Measurements from ENCODE around the gene ASB13.
"Not testable (repeated sequence)": the region's sequence is repeated elsewhere in the genome, so short reads cannot be mapped to it uniquely, and the experiment has no call there.

The ASB13 gene

GRCh38 chr10:5607594-5607993, 58.8 kb downstream of the ASB13 start:
- DNase-seq (ENCODE audit: low read depth in 2 of 2): no peak

GRCh38 chr10:5606864-5607263, 59.5 kb downstream of the ASB13 start:
- no peak for DNase-seq (ENCODE audit: low read depth in 2 of 2)

GRCh38 chr10:5606321-5606720, 60.1 kb downstream of the ASB13 start:
- DNase-seq (ENCODE audit: low read depth in 2 of 2): no peak

DNA sequence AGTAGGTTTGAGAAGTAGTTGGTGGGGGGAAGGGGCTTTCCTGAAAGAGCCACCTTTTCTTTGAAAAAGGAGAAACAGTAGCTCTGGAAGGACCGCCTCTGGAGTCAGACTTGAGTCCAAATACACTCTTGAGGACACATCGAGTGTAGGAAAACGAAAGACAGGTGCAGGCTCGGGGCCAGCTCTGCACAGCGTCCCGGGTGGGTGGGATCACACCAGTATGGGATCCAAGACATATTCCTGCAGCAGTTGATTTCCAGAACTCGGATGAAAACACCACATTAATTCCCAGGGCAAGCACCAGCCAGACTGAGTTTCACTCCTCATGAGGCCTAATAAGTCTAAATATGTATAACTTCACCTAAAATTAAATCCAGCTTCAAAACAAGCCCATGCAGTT, 61.4 kb downstream of the ASB13 start:
- no peak for DNase-seq (ENCODE audit: low read depth in 2 of 2)

- no peak for DNase-seq (ENCODE audit: low read depth in 2 of 2)
Measured at GRCh38 chr10:5604236-5604925, 62.0 kb downstream of the ASB13 start.

GRCh38 chr10:5603848-5604170, 62.6 kb downstream of the ASB13 start:
- no peak for DNase-seq (ENCODE audit: low read depth in 2 of 2)

- DNase-seq (ENCODE audit: low read depth in 2 of 2): no peak
Measured at GRCh38 chr10:5603091-5603847, 63.1 kb downstream of the ASB13 start.

GRCh38 chr10:5601826-5602495, 64.4 kb downstream of the ASB13 start:
- no peak for DNase-seq (ENCODE audit: low read depth in 2 of 2)

DNA sequence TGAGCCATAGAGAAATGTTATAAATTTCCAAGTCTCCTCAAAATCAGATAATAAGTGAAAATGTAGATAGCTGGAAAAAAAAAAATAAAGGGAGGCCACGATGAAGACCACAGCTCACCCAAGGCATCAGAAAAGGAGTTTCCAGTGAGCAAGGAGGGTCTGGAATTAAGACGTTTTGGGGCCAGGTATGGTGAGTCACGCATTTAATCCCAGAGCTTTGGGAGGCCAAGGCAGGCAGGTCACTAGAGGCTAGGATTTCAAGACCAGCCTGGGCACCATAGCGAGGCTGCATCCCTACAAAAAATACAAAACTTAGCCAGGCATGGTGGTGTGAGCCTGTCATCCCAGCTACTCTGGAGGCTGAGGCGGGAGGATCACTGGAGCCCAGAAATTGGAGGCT, 65.5 kb downstream of the ASB13 start:
- DNase-seq (ENCODE audit: low read depth in 2 of 2): no peak

DNA sequence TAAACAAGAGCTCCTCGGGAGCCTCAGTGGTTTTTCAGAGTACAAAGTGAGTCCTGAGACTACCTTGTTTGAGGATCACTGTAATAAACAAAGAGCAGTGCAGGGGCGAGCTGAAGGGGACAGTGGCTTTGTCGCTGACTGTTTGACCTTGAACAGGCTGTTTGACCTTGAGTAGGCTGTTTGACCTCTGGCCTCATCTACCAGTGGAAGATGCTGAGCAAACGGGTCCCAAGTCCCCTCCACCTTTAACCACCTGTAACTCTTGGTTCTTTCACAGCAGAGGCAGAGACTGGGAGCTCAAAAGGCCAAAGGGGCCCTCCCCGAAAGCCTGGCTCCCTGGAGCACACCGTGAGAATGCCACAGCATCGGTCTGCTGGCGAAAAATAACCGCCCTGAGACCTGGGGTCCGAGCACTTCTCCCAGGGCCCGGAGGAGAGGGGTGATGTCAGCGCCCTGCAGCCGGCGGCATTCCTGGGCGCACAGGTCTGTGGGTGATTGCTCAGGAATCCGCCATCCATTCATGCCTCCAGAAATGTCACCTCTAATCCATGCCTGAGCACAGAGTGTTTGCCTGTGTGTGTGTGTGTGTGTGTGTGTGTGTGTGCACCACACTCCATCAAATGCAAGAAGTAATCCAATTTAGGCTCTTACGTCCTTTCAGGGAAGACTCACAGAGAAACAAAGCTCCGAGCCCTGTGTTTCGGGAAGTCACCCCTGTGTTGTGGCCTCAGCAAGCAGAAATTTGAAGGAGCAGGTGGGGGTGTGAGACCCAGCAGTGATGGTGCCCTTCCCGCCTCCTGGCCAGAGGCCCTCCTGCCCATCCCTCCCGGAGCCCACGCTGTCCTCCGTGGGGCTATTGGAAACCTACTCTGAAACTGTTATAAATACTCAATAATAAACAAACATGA, 66.5 kb downstream of the ASB13 start:
- no peak for DNase-seq (ENCODE audit: low read depth in 2 of 2)

GRCh38 chr10:5598085-5598690, 68.2 kb downstream of the ASB13 start:
- no peak for DNase-seq (ENCODE audit: low read depth in 2 of 2)

- DNase-seq (ENCODE audit: low read depth in 2 of 2): no peak
Measured at GRCh38 chr10:5596611-5597341, 69.6 kb downstream of the ASB13 start.

DNA sequence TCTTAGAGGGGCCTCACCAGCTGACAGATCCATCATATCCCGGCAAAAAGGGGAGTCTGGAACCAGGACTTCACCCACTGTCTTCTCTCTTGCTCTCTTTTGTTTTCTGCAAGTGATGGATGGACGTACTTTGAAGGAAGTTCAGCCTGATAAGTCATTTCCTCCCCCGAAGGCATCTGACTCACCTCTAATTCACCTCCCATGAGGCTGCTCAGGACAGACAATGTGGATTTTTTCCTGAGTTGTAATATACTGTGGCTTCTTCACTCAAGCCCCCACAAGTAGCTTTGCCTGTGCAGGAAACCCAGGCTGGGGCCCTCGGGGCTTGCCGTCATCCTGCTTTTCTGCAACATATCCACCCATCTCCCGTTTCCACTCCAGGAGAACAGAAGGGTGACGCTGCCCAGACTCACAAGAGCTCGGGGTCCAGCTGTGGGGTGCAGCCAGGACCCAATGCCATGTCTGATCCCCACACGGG, 70.4 kb downstream of the ASB13 start:
- DNase-seq (ENCODE audit: low read depth in 2 of 2): no peak

DNA sequence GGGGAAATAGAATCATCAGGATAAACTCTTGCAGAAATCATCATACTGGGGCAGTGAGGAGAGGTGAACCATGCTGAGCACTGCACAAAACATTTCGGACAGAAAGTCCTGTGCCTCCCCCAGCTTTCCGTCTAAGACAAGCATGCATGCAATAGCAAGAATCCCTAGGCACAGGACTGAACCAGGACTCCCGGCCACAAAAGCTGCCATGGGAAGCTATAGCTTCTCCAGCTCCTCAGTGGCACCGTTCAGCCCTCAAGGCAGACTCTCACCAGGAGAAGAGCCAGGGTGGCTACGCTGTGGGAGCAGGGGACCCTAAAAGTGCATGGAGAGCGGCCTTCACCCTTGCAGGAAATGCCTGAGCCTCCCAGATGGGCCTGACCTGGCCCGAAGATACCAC, 70.8 kb downstream of the ASB13 start:
- DNase-seq (ENCODE audit: low read depth in 2 of 2): no peak

DNA sequence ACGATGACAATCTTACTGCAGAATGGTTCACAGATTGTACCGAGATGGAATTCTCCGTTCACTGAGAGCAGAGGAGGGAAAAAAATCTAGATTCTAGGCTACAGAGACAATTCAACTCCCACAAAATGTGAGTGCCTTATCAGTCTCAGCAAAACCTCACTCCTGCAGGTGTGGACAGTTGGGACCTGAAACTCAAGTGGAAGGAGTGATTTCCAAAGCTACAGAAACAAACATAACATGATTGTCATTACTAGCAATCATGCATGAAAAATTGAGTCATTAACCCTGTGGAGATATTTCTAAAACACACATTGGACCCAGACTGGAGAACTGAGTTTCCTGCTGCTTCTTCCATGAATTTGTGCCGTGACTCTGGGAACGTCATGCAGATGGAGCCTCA, 71.3 kb downstream of the ASB13 start:
- DNase-seq (ENCODE audit: low read depth in 2 of 2): no peak

GRCh38 chr10:5594271-5595049, 71.9 kb downstream of the ASB13 start:
- no peak for DNase-seq (ENCODE audit: low read depth in 2 of 2)

DNA sequence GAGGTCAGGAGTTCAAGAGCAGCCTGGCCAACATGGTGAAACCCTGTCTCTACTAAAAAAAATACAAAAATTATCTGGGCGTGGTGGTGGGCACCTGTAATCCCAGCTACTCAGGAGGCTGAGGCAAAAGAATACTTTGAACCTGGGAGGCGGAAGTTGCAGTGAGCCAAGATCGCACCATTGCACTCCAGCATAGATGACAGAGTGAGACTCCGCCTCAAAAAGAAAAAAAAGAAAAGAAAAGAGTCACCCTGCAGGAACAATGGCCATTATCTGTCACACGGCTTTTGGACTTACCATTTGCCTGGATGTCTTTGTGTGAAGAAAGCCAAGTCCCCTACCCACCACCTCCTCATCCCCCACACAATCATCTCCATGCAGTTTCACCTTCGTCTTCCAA, 73.0 kb downstream of the ASB13 start:
- not testable (repeated sequence) for DNase-seq (ENCODE audit: low read depth in 2 of 2)

GRCh38 chr10:5592070-5592469, 74.3 kb downstream of the ASB13 start:
- DNase-seq (ENCODE audit: low read depth in 2 of 2): no peak

DNA sequence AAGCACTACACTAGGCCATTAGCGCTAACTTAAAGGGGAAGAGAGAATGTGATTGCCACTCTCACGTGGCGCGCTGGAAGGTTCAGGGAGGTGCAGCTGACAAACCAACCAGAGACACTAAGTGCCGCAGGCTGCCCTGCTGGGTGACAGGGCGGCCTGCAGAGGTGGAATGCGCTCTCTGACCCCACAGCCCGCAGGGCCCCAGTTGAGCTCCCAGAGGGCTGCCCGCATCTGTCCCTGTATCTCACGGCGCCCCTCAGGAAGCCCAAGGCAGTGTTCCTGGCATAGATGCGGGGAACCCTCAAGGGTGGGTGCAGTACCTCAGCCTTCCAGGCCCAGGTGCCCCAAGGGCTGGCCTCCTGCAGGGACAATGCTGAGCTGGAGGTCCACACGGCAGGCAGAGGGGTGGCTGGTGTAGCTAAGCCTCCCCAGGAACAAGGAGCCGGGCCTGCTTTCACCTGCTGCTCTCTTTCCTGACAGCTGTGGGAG, 75.0 kb downstream of the ASB13 start:
- no peak for DNase-seq (ENCODE audit: low read depth in 2 of 2)

GRCh38 chr10:5590816-5591215, 75.6 kb downstream of the ASB13 start:
- no peak for DNase-seq (ENCODE audit: low read depth in 2 of 2)
